GM18520 (cell line): ENCODE measurements around the gene RORC.
"Not testable (repeated sequence)": the region's sequence is repeated elsewhere in the genome, so short reads cannot be mapped to it uniquely, and the experiment has no call there.

Experiments used
- ATAC-seq: cut with Tn5 transposase; IDR thresholded peaks from one replicate; pipeline ENCODE4 v1.9.1; 2021; ENCODE audit not compliant: unreplicated experiment

Gene RORC

GRCh38 chr1:151776665-151777062 lies 54.9 kb downstream of the RORC start:
- no peak for ATAC-seq

- no peak for ATAC-seq
Observed at GRCh38 chr1:151775894-151776664, 55.5 kb downstream of the RORC start.

- ATAC-seq, result no peak
Observed at GRCh38 chr1:151774256-151774922, 57.2 kb downstream of the RORC start.

- ATAC-seq, result no peak
Observed at GRCh38 chr1:151773702-151774101, 57.9 kb downstream of the RORC start.

GRCh38 chr1:151769270-151769669 lies 62.3 kb downstream of the RORC start:
- not testable (repeated sequence) for ATAC-seq

- not testable (repeated sequence) for ATAC-seq
Observed at GRCh38 chr1:151768351-151769066, 63.1 kb downstream of the RORC start.

- no peak for ATAC-seq
Observed at GRCh38 chr1:151763990-151764389, 67.6 kb downstream of the RORC start.

- peak; percentile 86 for ATAC-seq
Observed at GRCh38 chr1:151762941-151763921, 68.4 kb downstream of the RORC start, which contains the start of gene MRPL9. Gene MRPL9, minus strand, starts transcription at chr1:151763496. Its CDS starts 17 bp downstream, at chr1:151763479.

GRCh38 chr1:151760597-151761385 lies 70.8 kb downstream of the RORC start:
- ATAC-seq, result no peak

GRCh38 chr1:151759241-151759640 lies 72.4 kb downstream of the RORC start:
- no peak for ATAC-seq

GRCh38 chr1:151756291-151756690 lies 75.3 kb downstream of the RORC start:
- no peak for ATAC-seq
